HUES48 (cell line): ENCODE results near the gene NUBPL.
"Not testable (repeated sequence)": the region's sequence is repeated elsewhere in the genome, so short reads cannot be mapped to it uniquely, and the experiment has no call there.

Experiments
- H3K27ac ChIP-seq: one replicate; pipeline ENCODE4 v1.7.0; 2013; ENCODE audit warnings: low read depth, low read length, inconsistent platforms
- H3K27me3 ChIP-seq: 2 replicates; pipeline ENCODE4 v1.6.1; 2013; ENCODE audit warnings: mild to moderate bottlenecking, low read length; ENCODE audit not compliant: control insufficient read depth, insufficient read depth
- H3K36me3 ChIP-seq: 2 replicates; pipeline ENCODE4 v1.6.1; 2013; ENCODE audit warnings: low read length; ENCODE audit not compliant: control insufficient read depth, insufficient read depth
- H3K4me1 ChIP-seq: 2 replicates; pipeline ENCODE4 v1.6.1; 2013; ENCODE audit warnings: mild to moderate bottlenecking, low read length; ENCODE audit not compliant: control insufficient read depth, insufficient read depth
- H3K4me3 ChIP-seq: 2 replicates; pipeline ENCODE4 v1.5.1; 2013; ENCODE audit warnings: mild to moderate bottlenecking, low read depth, low read length
- H3K9ac ChIP-seq: 2 replicates; pipeline ENCODE4 v1.6.1; 2013; ENCODE audit warnings: mild to moderate bottlenecking, low read depth, low read length, moderate library complexity
- H3K9me3 ChIP-seq: 2 replicates; pipeline ENCODE4 v1.6.1; 2013; ENCODE audit warnings: low read length; ENCODE audit not compliant: control insufficient read depth, insufficient read depth

Gene NUBPL

GRCh38 chr14:31843361-31844091 is 282.3 kb downstream of the NUBPL start:
- Histone ChIP-seq H3K27ac (no peak overlapping the region), H3K4me1 (no peaks in the 10 kb centered on the region), H3K4me3 (no peak overlapping the region), H3K36me3 (no peaks in the 10 kb centered on the region), H3K9me3 (no peaks in the 10 kb centered on the region), H3K27me3 (no peaks in the 10 kb centered on the region), H3K9ac (no peak overlapping the region)

- no peaks in the 10 kb centered on the region for H3K9me3 ChIP-seq
- no peak overlapping the region for H3K4me3 ChIP-seq
- no peaks in the 10 kb centered on the region for H3K36me3 ChIP-seq
- H3K9ac ChIP-seq, result no peak overlapping the region
- H3K27ac ChIP-seq, result no peak overlapping the region
- no peaks in the 10 kb centered on the region for H3K4me1 ChIP-seq
- H3K27me3 ChIP-seq, result no peaks in the 10 kb centered on the region
Observed at GRCh38 chr14:31854508-31855075, 293.4 kb downstream of the NUBPL start.

DNA sequence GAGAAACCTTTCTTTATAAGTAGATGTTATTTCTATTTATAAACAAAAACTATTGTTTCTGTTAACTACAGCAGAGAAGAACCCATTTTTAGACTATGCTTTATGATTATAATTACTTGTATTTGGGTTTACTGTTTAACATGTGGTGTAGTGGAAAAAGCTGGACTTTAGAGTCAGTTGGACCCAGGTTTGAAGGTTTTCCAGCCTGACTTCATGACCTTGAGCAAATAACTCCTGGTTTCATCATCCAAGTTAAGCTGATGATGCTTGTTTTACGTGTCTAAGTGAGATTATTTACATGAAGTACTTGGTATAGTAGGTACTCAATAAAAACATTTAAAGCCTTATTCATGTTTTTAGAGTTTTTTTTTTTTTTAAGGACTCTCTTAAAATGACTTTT is 294.1 kb downstream of the NUBPL start:
- Histone ChIP-seq H3K4me1 (no peaks in the 10 kb centered on the region), H3K4me3 (no peak overlapping the region), H3K27ac (no peak overlapping the region), H3K36me3 (no peaks in the 10 kb centered on the region), H3K27me3 (no peaks in the 10 kb centered on the region), H3K9ac (no peak overlapping the region), H3K9me3 (no peaks in the 10 kb centered on the region)

GRCh38 chr14:31856003-31856402 is 294.8 kb downstream of the NUBPL start:
- H3K9me3 ChIP-seq, H3K4me1 ChIP-seq: not testable (repeated sequence)

GRCh38 chr14:31858868-31859267 is 297.7 kb downstream of the NUBPL start:
- no peaks in the 10 kb centered on the region for H3K9me3 ChIP-seq
- no peak overlapping the region for H3K27ac ChIP-seq
- H3K27me3 ChIP-seq, result no peaks in the 10 kb centered on the region
- H3K4me1 ChIP-seq, result no peaks in the 10 kb centered on the region
- H3K36me3 ChIP-seq, result no peaks in the 10 kb centered on the region
- no peak overlapping the region for H3K9ac ChIP-seq
- H3K4me3 ChIP-seq, result no peak overlapping the region

More at GRCh38 chr14:31856003-31856402, 294.8 kb downstream of the NUBPL start:
- H3K27me3 ChIP-seq, H3K9ac ChIP-seq, H3K27ac ChIP-seq, H3K4me3 ChIP-seq, H3K36me3 ChIP-seq: not testable (repeated sequence)

DNA sequence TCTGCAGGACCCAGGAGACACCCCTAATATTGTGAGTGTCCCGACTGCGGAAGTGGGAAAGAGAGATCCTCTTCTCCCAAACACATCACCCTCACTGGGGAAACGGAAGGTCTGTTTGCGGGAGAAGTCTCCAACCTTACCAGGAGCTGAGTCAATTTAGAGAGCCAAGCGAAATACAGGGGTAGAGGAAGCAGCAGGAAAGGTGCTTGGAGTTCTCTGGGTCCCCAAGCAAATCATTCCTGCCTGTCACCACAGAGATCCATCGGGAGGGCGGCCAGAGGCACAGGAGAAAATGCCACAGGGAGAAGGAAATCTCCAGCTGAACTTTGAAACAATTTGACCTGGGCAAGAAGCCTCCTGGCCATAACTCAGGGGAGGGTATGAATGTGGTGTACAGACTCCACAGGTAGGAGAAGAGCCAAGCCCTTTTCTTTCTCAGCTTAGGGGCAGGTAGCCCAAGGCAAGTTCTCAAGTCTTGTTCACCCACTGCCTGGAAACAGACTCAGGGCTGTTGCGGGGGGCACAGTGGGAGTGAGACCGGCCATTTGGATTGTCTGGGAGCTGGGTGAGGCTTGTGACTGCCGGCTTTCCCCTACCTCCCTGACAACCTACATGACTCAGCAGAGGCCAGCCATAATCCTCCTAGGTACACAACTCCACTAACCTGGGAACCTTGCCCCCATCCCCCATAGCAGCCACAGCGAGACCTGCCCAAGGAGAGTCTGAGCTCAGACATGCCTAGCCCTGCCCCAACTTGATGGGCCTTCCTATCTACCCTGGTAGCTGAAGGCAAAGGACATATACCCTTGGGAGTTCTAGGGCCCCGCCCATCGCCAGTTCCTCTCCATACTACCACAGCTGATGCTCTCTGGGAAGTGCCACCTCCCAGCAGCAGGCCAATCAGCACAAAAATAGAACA is 304.0 kb downstream of the NUBPL start:
- no peaks in the 10 kb centered on the region for H3K9me3 ChIP-seq
- H3K4me3 ChIP-seq, result no peak overlapping the region
- H3K9ac ChIP-seq, result no peak overlapping the region
- H3K4me1 ChIP-seq, result no peaks in the 10 kb centered on the region
- no peaks in the 10 kb centered on the region for H3K27me3 ChIP-seq
- H3K36me3 ChIP-seq, result no peaks in the 10 kb centered on the region
- no peak overlapping the region for H3K27ac ChIP-seq

GRCh38 chr14:31867570-31867969 is 306.4 kb downstream of the NUBPL start:
- H3K27me3 ChIP-seq, result no peaks in the 10 kb centered on the region
- no peaks in the 10 kb centered on the region for H3K36me3 ChIP-seq
- H3K27ac ChIP-seq, result no peak overlapping the region
- no peak overlapping the region for H3K4me3 ChIP-seq
- H3K4me1 ChIP-seq, result no peaks in the 10 kb centered on the region
- H3K9me3 ChIP-seq, result no peaks in the 10 kb centered on the region
- H3K9ac ChIP-seq, result no peak overlapping the region

DNA sequence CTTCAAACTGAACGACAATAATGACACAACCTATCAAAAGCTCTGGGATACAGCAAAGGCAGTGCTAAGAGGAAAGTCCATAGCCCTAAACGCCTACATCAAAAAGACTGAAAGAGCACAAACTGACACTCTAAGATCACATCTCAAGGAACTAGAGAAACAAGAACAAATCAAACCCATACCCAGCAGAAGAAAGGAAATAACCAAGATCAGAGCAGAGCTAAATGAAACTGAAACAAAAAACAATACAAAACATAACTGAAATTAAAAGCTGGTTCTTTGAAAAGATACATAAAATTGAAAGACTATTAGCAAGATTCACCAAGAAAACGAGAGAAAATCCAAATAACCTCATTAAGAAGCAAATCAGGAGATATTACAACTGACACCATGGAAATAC is 306.9 kb downstream of the NUBPL start:
- not testable (repeated sequence) for H3K4me3 ChIP-seq, H3K36me3 ChIP-seq, H3K27me3 ChIP-seq, H3K4me1 ChIP-seq, H3K9me3 ChIP-seq, H3K9ac ChIP-seq, H3K27ac ChIP-seq

DNA sequence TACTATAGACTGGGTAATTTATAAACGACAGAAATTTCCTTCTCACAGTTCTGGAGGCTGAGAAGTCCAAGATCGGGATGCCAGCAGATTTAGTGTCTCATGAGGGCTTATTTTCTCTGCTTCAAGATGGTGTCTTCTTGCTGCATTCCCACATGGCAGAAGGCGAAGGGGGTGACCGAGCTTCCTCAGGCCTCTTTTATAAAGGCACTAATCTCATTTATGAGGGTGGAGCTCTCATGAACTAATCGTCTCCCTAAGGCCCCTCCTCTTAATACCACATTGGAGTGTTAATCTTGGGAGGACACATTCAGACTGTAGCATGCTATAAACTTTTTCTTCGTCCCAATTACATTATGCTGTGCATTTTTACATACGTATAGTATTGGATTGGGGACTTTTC is 315.5 kb downstream of the NUBPL start:
- Histone ChIP-seq H3K4me1 (no peaks in the 10 kb centered on the region), H3K36me3 (no peaks in the 10 kb centered on the region), H3K4me3 (no peak overlapping the region), H3K9me3 (no peaks in the 10 kb centered on the region), H3K9ac (no peak overlapping the region), H3K27ac (no peak overlapping the region), H3K27me3 (no peaks in the 10 kb centered on the region)

- Histone ChIP-seq H3K4me3 (no peak overlapping the region), H3K9ac (no peak overlapping the region), H3K36me3 (no peaks in the 10 kb centered on the region), H3K27ac (no peak overlapping the region), H3K4me1 (no peaks in the 10 kb centered on the region), H3K27me3 (no peaks in the 10 kb centered on the region), H3K9me3 (no peaks in the 10 kb centered on the region)
Observed at GRCh38 chr14:31877255-31877798, 316.1 kb downstream of the NUBPL start.
